ENCODE measurements around the gene TMX2.

DNA sequence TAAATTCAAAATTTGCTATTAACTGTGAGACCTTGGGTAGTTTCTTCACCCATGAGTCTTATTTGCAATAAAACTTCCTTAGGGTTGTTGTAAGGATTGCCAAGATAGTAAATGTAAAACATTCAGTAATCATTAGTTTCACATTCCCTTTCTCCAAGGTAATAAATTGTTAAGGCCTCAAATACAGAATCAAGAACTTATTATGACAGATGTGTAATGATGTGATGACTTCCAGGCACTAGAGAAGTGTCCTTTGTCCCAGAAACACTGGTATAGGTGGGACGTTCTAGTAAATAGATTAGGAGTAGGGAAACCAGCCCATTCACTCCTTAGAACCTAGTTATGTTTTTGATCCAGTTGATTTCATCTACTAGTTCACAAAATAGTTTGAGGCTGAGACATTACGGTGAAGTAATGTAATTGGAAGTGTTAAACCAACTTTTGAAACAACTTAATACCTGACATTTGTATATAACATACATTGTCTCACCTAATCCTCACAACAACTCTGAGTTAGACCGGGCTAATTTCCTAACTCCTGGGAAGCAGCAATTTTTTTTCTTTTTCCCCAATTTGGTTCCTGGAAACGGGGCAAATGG, 74.7 kb downstream of the TMX2 start:
- no peak for TF ChIP-seq POLR2AphosphoS5 (IDR thresholded peaks at IDR 0.05)
- TF ChIP-seq EP300 (conservative IDR thresholded peaks at IDR 0.05; ENCODE audit: poor library complexity, severe bottlenecking), result no peak
- no peak for TF ChIP-seq CTCF (IDR thresholded peaks at IDR 0.05; ENCODE audit: poor library complexity, severe bottlenecking)
- no peak for TF ChIP-seq REST (IDR thresholded peaks at IDR 0.05; ENCODE audit: borderline replicate concordance)
- no peak for TF ChIP-seq EZH2 (IDR thresholded peaks at IDR 0.05; ENCODE audit: borderline replicate concordance, insufficient read depth, low read length, poor library complexity, severe bottlenecking)
- no peak for TF ChIP-seq RAD21 (conservative IDR thresholded peaks at IDR 0.05)
- no peak for TF ChIP-seq MXI1 (conservative IDR thresholded peaks at IDR 0.05; ENCODE audit: poor library complexity, severe bottlenecking)
